Measurements from ENCODE around the gene FRYL. TPM values are rescaled to one million over a fixed set of nuclear protein-coding genes. Genes with fewer than 3 reads are reported as not detected.

FRYL gene
- total RNA-seq, 1 experiment from 2014 or later, result 53.9 TPM

GRCh38 chr4:48493452-48494100 is 286.5 kb downstream of the FRYL start:
- TF ChIP-seq CTCF (conservative IDR thresholded peaks at IDR 0.05), result no peak
- TF ChIP-seq EZH2 (IDR thresholded peaks at IDR 0.05; ENCODE audit: low read depth), result no peak
- CTCF ChIA-PET, result no interaction called here
- Histone ChIP-seq H3F3A (ENCODE audit: insufficient read depth, low read depth) (no peaks in the 10 kb centered on the region), H3K9me2 (ENCODE audit: insufficient read depth) (no peaks in the 10 kb centered on the region), H3K79me2 (ENCODE audit: low read depth) (no peaks in the 10 kb centered on the region), H3K27ac (no peak overlapping the region), H3K4me2 (no peak overlapping the region), H3K36me3 (ENCODE audit: low read depth) (no peaks in the 10 kb centered on the region), H3K9me3 (ENCODE audit: insufficient read depth, low read depth) (no peaks in the 10 kb centered on the region), H3K4me1 (replicated peaks; ENCODE audit: insufficient read depth) (no peaks in the 10 kb centered on the region), H3K27me3 (ENCODE audit: insufficient read depth, low read depth) (no peaks in the 10 kb centered on the region), H3K4me3 (no peak overlapping the region), H2AFZ (no peak overlapping the region), H4K20me1 (ENCODE audit: insufficient read depth) (no peaks in the 10 kb centered on the region)
- no peak for DNase-seq
- BruUV-seq (replicated peaks), result no TSS peak
- intact Hi-C loops (cut with micrococcal nuclease; ENCODE audit: unreplicated experiment), result no loop called here
- POLR2A ChIA-PET (ENCODE audit: unreplicated experiment), result no interaction called here

DNA sequence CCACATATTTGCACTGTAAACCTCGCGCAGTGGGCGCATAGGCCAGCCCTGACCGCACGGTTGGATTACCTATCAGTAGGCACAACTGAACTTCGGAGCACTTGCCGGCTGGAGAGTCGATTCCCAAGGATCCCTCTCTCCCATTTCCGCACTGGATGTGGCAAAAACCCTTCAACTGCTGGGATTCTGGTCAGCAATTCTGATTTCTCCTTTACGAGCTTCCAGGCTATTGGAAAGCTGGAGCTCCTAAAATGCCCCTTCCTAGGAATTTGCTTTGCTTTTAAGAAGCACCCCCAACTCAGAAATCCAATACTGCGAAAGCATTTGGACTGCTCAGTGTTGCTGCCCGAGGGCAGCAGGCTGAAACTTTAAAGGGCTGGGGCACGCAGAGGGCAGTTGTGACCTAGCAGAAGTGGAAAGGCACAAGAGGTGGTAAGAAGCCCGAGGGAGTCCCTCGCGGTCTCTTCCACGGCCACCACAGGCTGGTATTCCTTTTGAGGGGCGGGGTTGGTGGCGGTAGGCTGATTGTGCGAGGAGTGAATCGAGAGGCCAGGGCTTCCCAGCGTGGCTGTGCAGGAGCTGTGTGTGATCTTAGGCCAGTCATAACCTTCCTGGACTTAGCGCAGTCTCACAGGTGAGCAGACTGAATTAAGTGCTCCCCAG is 288.4 kb downstream of the FRYL start:
- no peak for DNase-seq
- Histone ChIP-seq H3K4me3 (no peak overlapping the region), H3K27me3 (ENCODE audit: insufficient read depth, low read depth) (no peaks in the 10 kb centered on the region), H3K27ac (no peak overlapping the region), H3K9me2 (ENCODE audit: insufficient read depth) (no peaks in the 10 kb centered on the region), H3K36me3 (ENCODE audit: low read depth) (no peaks in the 10 kb centered on the region), H2AFZ (no peak overlapping the region), H3K4me1 (replicated peaks; ENCODE audit: insufficient read depth) (no peaks in the 10 kb centered on the region), H3K4me2 (no peak overlapping the region), H3K79me2 (ENCODE audit: low read depth) (no peaks in the 10 kb centered on the region), H3F3A (ENCODE audit: insufficient read depth, low read depth) (no peaks in the 10 kb centered on the region), H3K9me3 (ENCODE audit: insufficient read depth, low read depth) (no peaks in the 10 kb centered on the region), H4K20me1 (ENCODE audit: insufficient read depth) (no peaks in the 10 kb centered on the region)
- TF ChIP-seq EZH2 (IDR thresholded peaks at IDR 0.05; ENCODE audit: low read depth) (no peak), CTCF (conservative IDR thresholded peaks at IDR 0.05) (no peak)
- CTCF ChIA-PET, result no interaction called here
- POLR2A ChIA-PET (ENCODE audit: unreplicated experiment), result interaction anchor here (0.5 kb wide), 1 partner anchor 1013 kb away, joined by 5 read pairs; no protein-coding TSS in a partner anchor
- no TSS peak for BruUV-seq (replicated peaks)
- intact Hi-C loops (cut with micrococcal nuclease; ENCODE audit: unreplicated experiment), result no loop called here

DNA sequence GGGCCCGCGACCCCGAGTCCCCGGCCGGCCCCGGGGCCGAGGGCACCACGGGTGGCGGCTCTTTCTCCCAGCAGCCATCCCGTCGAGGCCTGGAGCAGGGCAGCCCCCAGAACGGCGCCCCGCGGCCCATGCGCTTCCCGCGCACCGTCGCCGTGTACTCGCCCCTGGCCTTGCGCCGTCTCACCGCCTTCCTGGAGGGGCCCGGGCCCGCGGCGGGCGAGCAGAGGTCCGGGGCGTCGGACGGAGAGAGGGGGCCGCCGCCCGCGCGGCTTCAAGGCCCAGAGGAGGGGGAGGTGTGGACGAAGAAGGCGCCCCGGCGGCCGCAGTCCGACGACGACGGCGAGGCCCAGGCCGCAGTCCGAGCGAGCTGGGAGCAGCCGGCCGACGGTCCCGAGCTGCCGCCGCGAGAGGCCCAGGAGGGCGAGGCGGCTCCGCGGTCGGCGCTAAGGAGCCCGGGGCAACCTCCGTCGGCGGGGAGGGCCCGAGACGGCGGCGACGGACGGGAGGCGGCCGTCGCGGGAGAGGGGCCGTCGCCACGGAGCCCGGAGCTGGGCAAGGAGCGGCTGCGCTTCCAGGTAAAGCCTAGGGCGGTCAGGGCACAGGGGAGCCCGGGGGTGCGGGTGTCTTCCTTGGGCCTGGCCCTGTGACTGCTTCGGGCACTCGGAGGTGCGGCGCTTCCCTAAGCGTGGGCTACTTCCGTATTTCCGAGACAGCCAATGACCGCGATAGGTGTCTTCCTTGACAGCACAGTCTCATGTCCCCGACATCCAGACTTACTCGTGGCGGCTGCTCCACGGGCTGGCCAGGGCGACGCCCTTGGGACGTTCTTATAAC is 289.2 kb downstream of the FRYL start:
- no peaks in the 10 kb centered on the region for H3K4me1 ChIP-seq (replicated peaks; ENCODE audit: insufficient read depth)
- H3F3A ChIP-seq (ENCODE audit: insufficient read depth, low read depth), result no peaks in the 10 kb centered on the region
- no peaks in the 10 kb centered on the region for H3K9me2 ChIP-seq (ENCODE audit: insufficient read depth)
- H2AFZ ChIP-seq, result no peak overlapping the region
- intact Hi-C loops (cut with micrococcal nuclease; ENCODE audit: unreplicated experiment), result no loop called here
- no peak overlapping the region for H3K4me3 ChIP-seq
- H3K36me3 ChIP-seq (ENCODE audit: low read depth), result no peaks in the 10 kb centered on the region
- H4K20me1 ChIP-seq (ENCODE audit: insufficient read depth), result no peaks in the 10 kb centered on the region
- no peak overlapping the region for H3K27ac ChIP-seq
- TF ChIP-seq CTCF (conservative IDR thresholded peaks at IDR 0.05) (no peak), EZH2 (IDR thresholded peaks at IDR 0.05; ENCODE audit: low read depth) (no peak)
- no peaks in the 10 kb centered on the region for H3K9me3 ChIP-seq (ENCODE audit: insufficient read depth, low read depth)
- ChIA-PET CTCF (no interaction called here), POLR2A (ENCODE audit: unreplicated experiment) (no interaction called here)
- no peaks in the 10 kb centered on the region for H3K79me2 ChIP-seq (ENCODE audit: low read depth)
- H3K27me3 ChIP-seq (ENCODE audit: insufficient read depth, low read depth), result no peaks in the 10 kb centered on the region
- BruUV-seq (replicated peaks), result no TSS peak
- no peak overlapping the region for H3K4me2 ChIP-seq
- DNase-seq, result no peak

Measured in PC-9 (cell line).